Glutamatergic neuron (in vitro differentiated cells): Measurements from ENCODE around the gene LIPM. TPM values are rescaled to one million over a fixed set of nuclear protein-coding genes. Genes with fewer than 3 reads are reported as not detected.
"Not testable (repeated sequence)": the region's sequence is repeated elsewhere in the genome, so short reads cannot be mapped to it uniquely, and the experiment has no call there.

Source experiments
- DNase-seq: peaks from one replicate; pipeline ENCODE4 v3.0.0; 2022
- H3K27ac Mint-ChIP-seq: one replicate; pipeline ENCODE4 v1.8.0; 2020; ENCODE audit warnings: mild to moderate bottlenecking, mixed read lengths, inconsistent platforms; ENCODE audit not compliant: unreplicated experiment
- H3K27me3 Mint-ChIP-seq: one replicate; pipeline ENCODE4 v1.8.0; 2020; ENCODE audit warnings: mild to moderate bottlenecking, moderate library complexity, mixed read lengths, inconsistent platforms; ENCODE audit not compliant: unreplicated experiment
- H3K36me3 Mint-ChIP-seq: one replicate; pipeline ENCODE4 v1.8.0; 2020; ENCODE audit warnings: mild to moderate bottlenecking, mixed read lengths, inconsistent platforms; ENCODE audit not compliant: unreplicated experiment
- H3K4me1 Mint-ChIP-seq: one replicate; pipeline ENCODE4 v1.8.0; 2020; ENCODE audit warnings: mild to moderate bottlenecking, low read depth, mixed read lengths, inconsistent platforms; ENCODE audit not compliant: unreplicated experiment
- H3K4me3 Mint-ChIP-seq: one replicate; pipeline ENCODE4 v1.8.0; 2020; ENCODE audit warnings: mild to moderate bottlenecking, mixed read lengths, inconsistent platforms; ENCODE audit not compliant: unreplicated experiment
- H3K9me3 Mint-ChIP-seq: one replicate; pipeline ENCODE4 v1.8.0; 2020; ENCODE audit warnings: mild to moderate bottlenecking, moderate library complexity, mixed read lengths, inconsistent platforms; ENCODE audit not compliant: unreplicated experiment
- total RNA-seq: library from RNA; stranded (reverse); fragmentation: NEBNext Ultra II Directional; extraction: Animal tissue kit (Norgen Biotek cat#: 25700); gene quantifications from one replicate; pipeline ENCODE4 v1.2.1, GENCODE V29; 2021; ENCODE audit not compliant: unreplicated experiment
- TF ChIP-seq, protein P1 (sequence below): fragments of 200-600 bp; sonication (generic); IDR thresholded peaks from one replicate; pipeline ENCODE4 v1.5.0; 2021; ENCODE audit not compliant: partially characterized antibody, unreplicated experiment

LIPM gene
- total RNA-seq, 1 donor from 2014 or later = not detected

DNA sequence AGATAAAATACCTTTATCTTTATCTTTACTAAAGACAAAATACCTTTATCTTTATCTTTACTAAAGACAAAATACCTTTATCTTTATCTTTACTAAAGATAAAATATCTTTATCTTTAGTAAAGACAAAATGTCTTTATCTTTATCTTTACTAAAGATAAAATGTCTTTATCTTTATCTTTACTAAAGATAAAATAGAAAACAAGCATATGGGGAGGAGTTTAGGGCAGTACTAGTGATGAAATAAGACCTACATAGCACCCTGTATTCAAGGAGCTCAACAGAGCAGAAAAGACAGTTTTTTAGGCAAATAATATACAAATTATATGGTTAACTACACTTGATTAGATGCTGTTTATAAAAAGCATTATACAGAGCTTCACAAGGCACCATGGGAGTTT lies 29.8 kb downstream of the LIPM start:
- H3K9me3 Mint-ChIP-seq = no peaks in the 10 kb centered on the region
- H3K27me3 Mint-ChIP-seq = no peaks in the 10 kb centered on the region
- no peaks in the 10 kb centered on the region for H3K4me1 Mint-ChIP-seq
- no peaks in the 10 kb centered on the region for H3K36me3 Mint-ChIP-seq
- no peak overlapping the region for H3K4me3 Mint-ChIP-seq
- no peak for DNase-seq
- no peak overlapping the region for H3K27ac Mint-ChIP-seq
- TF ChIP-seq, protein P1, sequence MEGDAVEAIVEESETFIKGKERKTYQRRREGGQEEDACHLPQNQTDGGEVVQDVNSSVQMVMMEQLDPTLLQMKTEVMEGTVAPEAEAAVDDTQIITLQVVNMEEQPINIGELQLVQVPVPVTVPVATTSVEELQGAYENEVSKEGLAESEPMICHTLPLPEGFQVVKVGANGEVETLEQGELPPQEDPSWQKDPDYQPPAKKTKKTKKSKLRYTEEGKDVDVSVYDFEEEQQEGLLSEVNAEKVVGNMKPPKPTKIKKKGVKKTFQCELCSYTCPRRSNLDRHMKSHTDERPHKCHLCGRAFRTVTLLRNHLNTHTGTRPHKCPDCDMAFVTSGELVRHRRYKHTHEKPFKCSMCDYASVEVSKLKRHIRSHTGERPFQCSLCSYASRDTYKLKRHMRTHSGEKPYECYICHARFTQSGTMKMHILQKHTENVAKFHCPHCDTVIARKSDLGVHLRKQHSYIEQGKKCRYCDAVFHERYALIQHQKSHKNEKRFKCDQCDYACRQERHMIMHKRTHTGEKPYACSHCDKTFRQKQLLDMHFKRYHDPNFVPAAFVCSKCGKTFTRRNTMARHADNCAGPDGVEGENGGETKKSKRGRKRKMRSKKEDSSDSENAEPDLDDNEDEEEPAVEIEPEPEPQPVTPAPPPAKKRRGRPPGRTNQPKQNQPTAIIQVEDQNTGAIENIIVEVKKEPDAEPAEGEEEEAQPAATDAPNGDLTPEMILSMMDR = no peak

DNA sequence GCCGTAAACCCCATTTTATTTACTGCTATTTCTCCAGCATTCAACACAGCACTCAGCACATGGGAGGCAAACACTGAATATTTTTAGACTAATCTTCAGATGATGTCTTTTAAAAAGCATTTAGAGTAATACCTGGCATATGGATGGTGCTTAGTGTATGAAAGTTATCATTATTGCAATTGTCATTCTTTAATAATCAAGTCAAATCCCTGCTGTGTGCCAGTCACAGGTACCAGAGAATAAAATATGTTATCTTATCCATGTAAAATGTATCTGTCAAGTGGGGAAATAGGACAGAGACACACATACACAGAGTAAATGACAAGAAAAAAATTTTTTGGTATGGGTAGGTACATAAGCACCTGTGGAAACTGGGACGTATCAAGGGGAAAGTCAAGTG lies 30.6 kb downstream of the LIPM start:
- Mint-ChIP-seq H3K4me1 (no peaks in the 10 kb centered on the region), H3K9me3 (no peaks in the 10 kb centered on the region), H3K27ac (no peak overlapping the region), H3K36me3 (no peaks in the 10 kb centered on the region), H3K27me3 (no peaks in the 10 kb centered on the region), H3K4me3 (no peak overlapping the region)
- no peak for DNase-seq
- TF ChIP-seq, protein P1 = no peak

DNA sequence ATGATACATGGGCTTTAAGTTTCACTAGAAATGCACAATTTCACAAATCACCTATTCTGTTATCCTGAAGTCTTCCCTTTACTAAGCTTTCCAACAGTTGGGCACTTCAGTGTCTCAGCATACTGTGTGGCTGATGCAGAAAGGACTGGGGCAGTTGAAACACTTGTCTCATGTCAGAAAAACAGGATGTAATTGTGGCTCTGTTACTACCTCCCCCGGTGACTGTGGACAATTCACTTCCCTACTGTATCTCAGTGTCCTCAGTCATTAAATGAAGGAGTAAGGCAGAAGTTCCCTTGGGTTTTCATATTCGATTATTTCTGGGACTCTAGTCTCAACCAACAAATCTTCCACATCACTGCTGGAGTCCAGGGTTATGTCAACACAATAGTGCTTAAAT lies 31.2 kb downstream of the LIPM start:
- H3K27me3 Mint-ChIP-seq = no peaks in the 10 kb centered on the region

DNA sequence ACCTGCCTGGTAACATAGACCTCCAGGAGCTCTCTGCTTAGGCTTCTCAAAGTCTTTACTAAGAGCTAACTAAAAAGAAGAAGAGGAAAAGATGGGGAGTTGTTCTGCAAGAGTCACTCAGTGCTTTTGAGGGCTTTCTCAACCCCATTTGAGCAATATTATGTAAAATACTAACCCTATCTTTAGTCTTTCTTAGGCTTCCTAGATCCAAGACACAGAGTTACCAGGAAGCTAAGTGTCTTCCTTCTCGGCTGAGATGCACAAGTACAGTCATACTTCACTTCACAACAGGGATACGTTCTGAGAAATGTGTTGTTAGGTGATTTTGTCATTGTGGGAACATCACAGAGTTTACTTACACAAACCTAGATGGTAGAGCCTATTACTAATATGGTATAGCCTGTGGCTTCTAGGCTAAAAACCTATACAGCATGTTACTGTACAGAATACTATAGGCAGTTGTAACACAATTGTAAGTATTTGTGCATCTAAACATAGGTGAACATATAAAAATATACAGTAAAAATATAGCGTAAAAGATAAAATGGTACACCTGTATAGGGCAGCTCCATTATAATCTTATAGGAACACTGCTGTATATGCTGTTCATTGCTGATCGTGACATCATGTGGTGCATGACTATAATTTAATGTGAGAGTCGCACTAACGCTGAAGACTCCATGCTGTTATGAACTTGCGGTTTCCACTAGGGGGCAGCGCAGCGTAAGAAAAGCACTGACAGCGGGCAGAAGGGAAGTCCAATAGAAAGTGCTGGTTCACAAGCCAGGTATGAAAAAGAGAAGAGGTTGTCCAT lies 32.8 kb downstream of the LIPM start:
- TF ChIP-seq, protein P1 = peak; percentile 91
- H3K4me3 Mint-ChIP-seq = no peak overlapping the region
- H3K27me3 Mint-ChIP-seq = no peaks in the 10 kb centered on the region
- no peaks in the 10 kb centered on the region for H3K4me1 Mint-ChIP-seq
- no peaks in the 10 kb centered on the region for H3K9me3 Mint-ChIP-seq
- no peaks in the 10 kb centered on the region for H3K36me3 Mint-ChIP-seq
- peak; percentile 82 for DNase-seq
- H3K27ac Mint-ChIP-seq = no peak overlapping the region

More for the DNA sequence above, 31.2 kb downstream of the LIPM start:
- Mint-ChIP-seq H3K36me3 (no peaks in the 10 kb centered on the region), H3K4me3 (no peak overlapping the region), H3K4me1 (no peaks in the 10 kb centered on the region), H3K9me3 (no peaks in the 10 kb centered on the region), H3K27ac (no peak overlapping the region)
- no peak for DNase-seq
- TF ChIP-seq, protein P1 = no peak

DNA sequence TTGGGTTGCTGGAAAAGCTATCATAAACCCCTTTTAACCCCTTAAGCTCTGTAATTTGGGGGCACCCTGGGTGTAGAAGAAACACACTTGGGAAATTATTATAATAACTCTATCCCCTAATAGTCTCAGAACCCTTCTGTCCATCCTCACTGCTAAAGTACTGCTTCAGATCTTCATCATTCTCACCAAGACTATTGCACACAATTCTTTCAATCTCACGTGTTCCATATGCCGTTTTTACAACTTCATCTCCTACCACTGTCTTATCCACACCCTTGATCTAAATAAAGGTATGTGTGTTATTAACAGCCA lies 33.3 kb downstream of the LIPM start:
- no peaks in the 10 kb centered on the region for H3K36me3 Mint-ChIP-seq

DNA sequence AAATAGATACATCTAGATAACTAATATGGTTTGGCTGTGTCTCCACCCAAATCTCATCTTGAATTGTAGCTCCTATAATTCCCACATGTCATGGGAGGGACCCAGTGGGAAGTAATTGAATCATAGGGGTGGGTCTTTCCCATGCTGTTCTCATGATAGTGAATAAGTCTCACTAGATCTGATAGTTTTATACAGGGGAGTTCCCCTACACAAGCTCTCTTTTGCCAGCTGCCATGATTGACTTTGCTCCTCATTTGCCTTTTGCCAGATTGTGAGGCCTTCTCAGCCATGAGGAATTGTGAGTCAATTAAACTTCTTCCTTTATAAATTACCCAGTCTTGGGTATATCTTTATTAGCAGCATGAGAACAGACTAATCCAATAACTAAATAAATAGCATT lies 35.1 kb downstream of the LIPM start:
- H3K27ac Mint-ChIP-seq, H3K27me3 Mint-ChIP-seq, DNase-seq, H3K36me3 Mint-ChIP-seq, H3K4me3 Mint-ChIP-seq, H3K4me1 Mint-ChIP-seq, H3K9me3 Mint-ChIP-seq: not testable (repeated sequence)

More for the DNA sequence above, 33.3 kb downstream of the LIPM start:
- H3K4me3 Mint-ChIP-seq = no peak overlapping the region
- TF ChIP-seq, protein P1 = peak; percentile 11
- DNase-seq = no peak
- no peak overlapping the region for H3K27ac Mint-ChIP-seq
- H3K9me3 Mint-ChIP-seq = no peaks in the 10 kb centered on the region
- no peaks in the 10 kb centered on the region for H3K4me1 Mint-ChIP-seq
- H3K27me3 Mint-ChIP-seq = no peaks in the 10 kb centered on the region
